Endothelial cell of umbilical vein (primary cell): ENCODE results near the gene SNX9. TPM values are rescaled to one million over a fixed set of nuclear protein-coding genes. Genes with fewer than 3 reads are reported as not detected.

ENCODE experiments used
- BruUV-seq: library from RNA; stranded (reverse); fragments of 400-500 nt; replicated peaks from 2 replicates; lab custom pipeline; 2021; lab: Mats Ljungman, UMichigan
- CTCF ChIA-PET: fragments of 300-600, 350-600 bp; sonication (Branson Sonifier 250); formaldehyde crosslinking; loops from one replicate; lab custom pipeline; 2021; ENCODE audit warnings: antibody characterized with exemption, inconsistent platforms; lab: Charles Lee
- POLR2A ChIA-PET: fragments of 300-600, 350-600 bp; sonication (Branson Sonifier 250); formaldehyde crosslinking; loops from one replicate; lab custom pipeline; 2021; ENCODE audit warnings: antibody characterized with exemption, inconsistent platforms; lab: Charles Lee
- DNase-seq: peaks from one replicate; pipeline ENCODE4 v3.0.0-alpha.2; 2011; ENCODE audit warnings: low read depth, low spot score
- FAIRE-seq: peaks from 2 replicates; lab custom pipeline; 2011; peaks lifted over from hg19 to GRCh38; lab: Jason Lieb, UNC
- H2AFZ ChIP-seq: 2 replicates; pipeline ENCODE4 v1.6.0; 2012; ENCODE audit warnings: low read depth, low read length, control low read depth, inconsistent platforms
- H3K27ac ChIP-seq: 2 replicates; pipeline ENCODE4 v1.5.1; 2011; ENCODE audit warnings: low read depth, mild to moderate bottlenecking, control low read depth, low read length, moderate library complexity; ENCODE audit not compliant: insufficient read depth
- H3K27me3 ChIP-seq, 2 experiments: 2 replicates each; pipeline versions ENCODE4 v1.6.0 to v1.6.1; 2011; ENCODE audit warnings: low read length in 2 of 2, mixed read lengths in 1 of 2; ENCODE audit not compliant: control insufficient read depth in 2 of 2, insufficient read depth in 2 of 2
- H3K36me3 ChIP-seq, 2 experiments: 2 replicates in 1 of 2; 3 replicates in 1 of 2; pipeline ENCODE4 v1.5.1; 2011; ENCODE audit warnings: low read length in 2 of 2, mild to moderate bottlenecking in 1 of 2, moderate library complexity in 1 of 2; ENCODE audit not compliant: control insufficient read depth in 2 of 2, insufficient read depth in 2 of 2; ENCODE audit errors: extremely low read depth in 1 of 2
- H3K4me1 ChIP-seq: 3 replicates; pipeline ENCODE4 v1.5.1; 2011; ENCODE audit warnings: mild to moderate bottlenecking, low read length; ENCODE audit not compliant: control insufficient read depth, insufficient read depth; ENCODE audit errors: extremely low read depth
- H3K4me2 ChIP-seq: 2 replicates; pipeline ENCODE4 v1.6.1; 2011; ENCODE audit warnings: low read length, control low read depth, mixed read lengths; ENCODE audit not compliant: insufficient read depth
- H3K4me3 ChIP-seq, 3 experiments: fragments of 200-600 bp in 1 of 3; sonication (generic), shearing (Covaris generic) in 1 of 3; replicated peaks in 1 of 3; 2 replicates each; pipeline ENCODE4 v1.5.1; 2011 to 2016; ENCODE audit warnings: control low read depth in 3 of 3, low read length in 3 of 3, mild to moderate bottlenecking in 2 of 3, inconsistent platforms in 1 of 3, low read depth in 1 of 3, moderate library complexity in 1 of 3; ENCODE audit not compliant: insufficient read depth in 1 of 3
- H3K79me2 ChIP-seq: 2 replicates; pipeline ENCODE4 v1.6.0; 2012; ENCODE audit warnings: low read length, inconsistent platforms; ENCODE audit not compliant: control insufficient read depth, insufficient read depth
- H3K9ac ChIP-seq: replicated peaks from 2 replicates; pipeline ENCODE3; 2011; ENCODE audit warnings: low read length, control low read depth; ENCODE audit not compliant: insufficient read depth; ENCODE audit errors: extremely low read depth
- H3K9me1 ChIP-seq: replicated peaks from 3 replicates; pipeline ENCODE4 v1.6.0; 2011; ENCODE audit warnings: mild to moderate bottlenecking, low read length; ENCODE audit not compliant: control insufficient read depth, insufficient read depth; ENCODE audit errors: extremely low read depth
- H3K9me3 ChIP-seq: replicated peaks from 2 replicates; pipeline ENCODE4 v1.5.1; 2012; ENCODE audit warnings: low read length, inconsistent platforms; ENCODE audit not compliant: control insufficient read depth, insufficient read depth
- H4K20me1 ChIP-seq: replicated peaks from 2 replicates; pipeline ENCODE3; 2011; ENCODE audit warnings: mild to moderate bottlenecking, low read length; ENCODE audit not compliant: control insufficient read depth, insufficient read depth; ENCODE audit errors: extremely low read depth
- CTCF ChIP-seq, 2 donors: IDR thresholded peaks; 1 replicate in 1 of 2; 2 replicates in 1 of 2; pipeline ENCODE4 v1.5.1; 2011; ENCODE audit warnings: low read length in 2 of 2, mild to moderate bottlenecking in 2 of 2, moderate library complexity in 2 of 2, control low read depth in 1 of 2, inconsistent platforms in 1 of 2, low read depth in 1 of 2; ENCODE audit not compliant: insufficient read depth in 1 of 2; ENCODE audit errors: extremely low read depth in 1 of 2
- EZH2 ChIP-seq: IDR thresholded peaks from 2 replicates; pipeline ENCODE4 v1.6.1; 2012; ENCODE audit warnings: borderline replicate concordance, low read depth, mild to moderate bottlenecking, moderate library complexity, low read length, inconsistent platforms; ENCODE audit not compliant: severe bottlenecking
- FOS ChIP-seq: IDR thresholded peaks from 2 replicates; pipeline ENCODE4 v1.6.1; 2011; ENCODE audit warnings: mild to moderate bottlenecking, low read length, moderate library complexity, borderline replicate concordance; ENCODE audit not compliant: insufficient read depth
- GATA2 ChIP-seq: IDR thresholded peaks from 2 replicates; pipeline ENCODE4 v1.7.0; 2011; ENCODE audit warnings: low read depth, mild to moderate bottlenecking, moderate library complexity, mixed read lengths, low read length; ENCODE audit not compliant: insufficient read length, insufficient read depth
- JUN ChIP-seq: IDR thresholded peaks from 2 replicates; pipeline ENCODE4 v1.6.1; 2011; ENCODE audit warnings: borderline replicate concordance, low read depth; ENCODE audit not compliant: insufficient read length, insufficient read depth
- MYC ChIP-seq: IDR thresholded peaks from one replicate; pipeline ENCODE4 v1.6.1; 2011; ENCODE audit warnings: mild to moderate bottlenecking, low read depth, low read length
- POLR2A ChIP-seq: IDR thresholded peaks from 2 replicates; pipeline ENCODE4 v1.6.1; 2012; ENCODE audit warnings: low read depth, mild to moderate bottlenecking, control low read depth, low read length
- POLR2AphosphoS5 ChIP-seq: IDR thresholded peaks from 2 replicates; pipeline ENCODE4 v1.6.1; 2012; ENCODE audit warnings: low read depth, mild to moderate bottlenecking, control low read depth, low read length, moderate library complexity; ENCODE audit not compliant: insufficient read depth
- dilution Hi-C: fragments of 300-500 bp; cut with MboI; formaldehyde crosslinking; loops from one replicate; pipeline ENCODE4 v1.15.0; 2019; ENCODE audit warnings: low sequenced_read_pairs; ENCODE audit not compliant: extremely low pct_ligation_motif_present
- intact Hi-C: fragments of 100-400 bp; cut with micrococcal nuclease; formaldehyde crosslinking; loops from one replicate; pipeline ENCODE4 v1.10.0; 2022
- polyA plus RNA-seq, 4 experiments: library from polyadenylated mRNA; depleted of rRNA in 3 of 4; stranded (reverse) in 3 of 4; unstranded in 1 of 4; fragments of >200 nt; gene quantifications; 2 replicates each; pipeline versions ENCODE4 v1.2.1 to v1.2.3, GENCODE V29; 2011 to 2012; ENCODE audit warnings: missing spikeins in 1 of 4
- total RNA-seq: library from RNA; stranded (reverse); gene quantifications from 2 replicates; pipeline ENCODE4 v1.2.3, GENCODE V29; 2021
- TF ChIP-seq, protein P1 (sequence below): IDR thresholded peaks from 2 replicates; pipeline ENCODE4 v1.6.1; 2011; ENCODE audit not compliant: insufficient read depth, insufficient read length

Gene SNX9
- total and polyA plus RNA-seq, 2 donors (not counting 3 experiments of a cell fraction or from before 2014, with no cell fraction given): 27.5 to 54.5 TPM

- Histone ChIP-seq H3K4me2 (no peak overlapping the region), H3K79me2 (no peaks in the 10 kb centered on the region), H3K27me3 (peaks cover 0 to 3% of the 10 kb centered on the region in 2 experiments), H3K27ac (no peak overlapping the region), H3K9me3 (no peaks in the 10 kb centered on the region), H3K4me3 (no peak overlapping the region), H4K20me1 (no peaks in the 10 kb centered on the region), H3K4me1 (peaks cover 14% of the 10 kb centered on the region), H3K36me3 (no peaks in the 10 kb centered on the region), H3K9me1 (no peaks in the 10 kb centered on the region), H3K9ac (no peak overlapping the region), H2AFZ (no peak overlapping the region)
- dilution Hi-C loops: no loop called here
- no peak for TF ChIP-seq FOS
- no peak for TF ChIP-seq POLR2A
- TF ChIP-seq, protein P1, sequence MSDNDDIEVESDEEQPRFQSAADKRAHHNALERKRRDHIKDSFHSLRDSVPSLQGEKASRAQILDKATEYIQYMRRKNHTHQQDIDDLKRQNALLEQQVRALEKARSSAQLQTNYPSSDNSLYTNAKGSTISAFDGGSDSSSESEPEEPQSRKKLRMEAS: no peak
- no peak for TF ChIP-seq CTCF (IDR thresholded peaks at IDR 0.05; ENCODE audit: extremely low read depth in 1 of 2, insufficient read depth in 1 of 2, low read depth in 1 of 2, low read length in 2 of 2)
- TF ChIP-seq POLR2AphosphoS5: no peak
- no peak for TF ChIP-seq MYC
- TF ChIP-seq GATA2: no peak
- no peak for TF ChIP-seq EZH2
- TF ChIP-seq JUN: no peak
- CTCF ChIA-PET: no interaction called here
- BruUV-seq: no TSS peak
- POLR2A ChIA-PET: no interaction called here
- FAIRE-seq: no peak
- intact Hi-C loops: no loop called here
- DNase-seq: no peak
Measured at GRCh38 chr6:157791450-157791849, 31.6 kb upstream of the SNX9 start.
